GM13976 (cell line): Measurements from ENCODE around the gene LRRIQ4.

Experiments
- DNase-seq: peaks from one replicate; pipeline ENCODE4 v3.0.0; 2012; ENCODE audit warnings: low spot score
- in situ Hi-C: fragments of 300-500 bp; cut with MboI; formaldehyde crosslinking; loops from one replicate; pipeline ENCODE4 v1.12.0; 2022; ENCODE audit warnings: low sequenced_read_pairs, mixed read lengths, inconsistent platforms; ENCODE audit not compliant: unreplicated experiment
- TF ChIP-seq, protein P1 (sequence below): IDR thresholded peaks from 2 replicates; pipeline ENCODE4 v1.5.1; 2012; ENCODE audit warnings: borderline replicate concordance, mild to moderate bottlenecking; ENCODE audit not compliant: insufficient read depth; ENCODE audit errors: extremely low read depth, missing control alignments, control extremely low read depth

Gene LRRIQ4

GRCh38 chr3:169772305-169772896 is 40.3 kb upstream of the LRRIQ4 start:
- TF ChIP-seq, protein P1, sequence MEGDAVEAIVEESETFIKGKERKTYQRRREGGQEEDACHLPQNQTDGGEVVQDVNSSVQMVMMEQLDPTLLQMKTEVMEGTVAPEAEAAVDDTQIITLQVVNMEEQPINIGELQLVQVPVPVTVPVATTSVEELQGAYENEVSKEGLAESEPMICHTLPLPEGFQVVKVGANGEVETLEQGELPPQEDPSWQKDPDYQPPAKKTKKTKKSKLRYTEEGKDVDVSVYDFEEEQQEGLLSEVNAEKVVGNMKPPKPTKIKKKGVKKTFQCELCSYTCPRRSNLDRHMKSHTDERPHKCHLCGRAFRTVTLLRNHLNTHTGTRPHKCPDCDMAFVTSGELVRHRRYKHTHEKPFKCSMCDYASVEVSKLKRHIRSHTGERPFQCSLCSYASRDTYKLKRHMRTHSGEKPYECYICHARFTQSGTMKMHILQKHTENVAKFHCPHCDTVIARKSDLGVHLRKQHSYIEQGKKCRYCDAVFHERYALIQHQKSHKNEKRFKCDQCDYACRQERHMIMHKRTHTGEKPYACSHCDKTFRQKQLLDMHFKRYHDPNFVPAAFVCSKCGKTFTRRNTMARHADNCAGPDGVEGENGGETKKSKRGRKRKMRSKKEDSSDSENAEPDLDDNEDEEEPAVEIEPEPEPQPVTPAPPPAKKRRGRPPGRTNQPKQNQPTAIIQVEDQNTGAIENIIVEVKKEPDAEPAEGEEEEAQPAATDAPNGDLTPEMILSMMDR: no peak
- in situ Hi-C loops: no loop called here
- peak; percentile 53 for DNase-seq

DNA sequence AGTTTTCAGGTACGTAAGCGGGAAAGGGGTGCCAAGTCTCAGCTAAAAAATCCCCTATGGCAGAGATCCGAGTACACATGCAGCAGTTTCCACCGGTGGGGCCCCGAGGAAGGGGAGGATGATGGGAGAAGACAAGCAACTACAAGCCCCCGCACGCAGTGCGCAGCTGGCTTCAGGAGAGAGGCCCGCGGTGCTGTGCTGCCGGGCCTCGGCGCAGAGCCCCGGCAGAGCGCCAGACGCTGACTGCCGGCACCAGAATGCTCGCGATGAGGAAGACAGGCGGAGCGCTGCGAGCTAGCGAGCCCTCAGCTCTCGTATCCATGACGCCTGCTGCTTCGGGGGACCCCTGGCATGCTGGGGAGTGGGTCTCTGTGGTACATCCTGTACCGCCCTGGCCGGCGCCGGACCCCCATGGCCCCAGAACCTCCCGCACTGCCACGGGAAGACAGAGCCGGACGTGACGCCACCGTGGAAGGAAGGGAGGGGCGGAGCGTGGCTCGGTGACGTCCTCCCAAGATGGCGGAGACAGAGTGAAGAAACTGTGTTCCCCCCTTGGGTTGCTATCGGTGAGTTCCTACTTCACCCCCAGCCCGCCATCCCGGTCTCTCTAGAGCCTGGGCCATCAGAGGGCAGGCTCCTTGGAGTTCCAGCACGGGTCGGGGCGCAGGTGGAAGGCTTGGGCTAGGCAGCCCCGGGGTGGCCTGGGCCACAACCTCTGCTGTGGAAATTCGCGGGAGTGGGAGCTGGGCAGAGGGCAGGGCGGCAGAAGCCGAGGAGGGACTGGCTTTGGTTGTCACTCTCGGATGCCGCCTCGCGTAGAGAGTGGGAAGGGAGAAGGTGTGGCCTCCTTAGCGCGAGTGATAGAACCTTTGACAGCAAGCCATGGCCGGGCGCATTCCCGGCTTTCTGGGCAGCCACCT is 39.5 kb upstream of the LRRIQ4 start, which contains the start of gene MYNN:
Gene MYNN, plus strand, starts transcription at position 500 of the 920 bp plus-strand sequence. CDS start 900 bp downstream, outside the sequence.
- in situ Hi-C loops: no loop called here
- TF ChIP-seq, protein P1: no peak
- DNase-seq: peak; percentile 88

GRCh38 chr3:169774186-169774585 is 38.5 kb upstream of the LRRIQ4 start:
- no peak for DNase-seq
- in situ Hi-C loops: no loop called here
- TF ChIP-seq, protein P1: no peak

GRCh38 chr3:169777822-169778221 is 34.8 kb upstream of the LRRIQ4 start:
- in situ Hi-C loops: no loop called here
- TF ChIP-seq, protein P1: no peak
- no peak for DNase-seq

DNA sequence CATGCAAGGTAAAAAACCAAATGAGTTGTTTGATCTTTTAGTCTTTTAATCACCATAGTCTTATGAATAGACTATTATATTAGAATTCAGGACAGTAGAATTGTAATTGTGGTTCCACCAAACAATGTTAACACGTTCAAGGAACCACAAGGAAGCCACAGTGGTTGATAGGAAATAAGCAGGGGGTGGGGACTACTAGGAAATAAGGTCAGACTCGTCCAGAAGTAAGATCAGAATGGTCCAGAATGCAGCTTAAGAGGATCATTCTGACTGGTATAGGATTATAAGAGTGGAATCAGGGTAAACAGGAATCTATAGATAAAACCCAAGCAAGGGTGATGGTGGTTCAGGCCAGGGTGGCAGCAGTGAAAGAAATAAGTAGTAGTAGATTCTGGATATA is 31.9 kb upstream of the LRRIQ4 start:
- DNase-seq: no peak
- in situ Hi-C loops: no loop called here
- TF ChIP-seq, protein P1: no peak

DNA sequence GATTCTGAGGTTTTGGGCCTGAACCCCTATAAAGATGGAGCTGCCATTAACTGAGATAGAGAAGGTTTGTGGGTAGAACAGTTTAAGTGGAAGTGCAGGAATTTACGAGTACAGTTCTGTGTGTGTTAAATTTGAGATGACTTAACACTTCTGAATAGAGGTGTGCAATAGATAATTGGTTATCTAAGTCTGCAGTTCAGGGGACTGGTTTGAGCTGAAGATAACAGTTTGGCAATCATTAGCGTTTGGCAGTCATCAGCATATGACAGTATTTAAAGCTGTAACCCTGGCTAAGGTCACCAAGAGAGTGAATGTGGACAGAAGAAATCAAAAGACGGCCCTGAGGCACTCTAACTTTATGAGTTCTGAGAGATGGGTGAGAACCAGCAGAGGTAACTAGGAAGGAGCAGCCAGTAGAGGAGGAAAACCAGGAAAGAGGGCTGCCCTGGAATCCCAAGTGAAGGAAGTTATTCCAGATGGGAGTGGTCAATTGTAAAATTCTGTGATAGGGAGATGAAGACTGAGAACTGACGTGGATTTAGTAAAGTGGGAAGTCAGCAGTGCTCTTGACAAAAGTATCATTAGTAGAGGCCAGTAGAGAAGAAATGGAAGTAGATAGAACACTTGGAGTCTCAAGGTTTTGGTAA is 31.3 kb upstream of the LRRIQ4 start:
- TF ChIP-seq, protein P1: no peak
- in situ Hi-C loops: no loop called here
- no peak for DNase-seq
